HG02763 (cell line): ENCODE data around the gene SPATA21.

Experiments used
- ATAC-seq: cut with Tn5 transposase; IDR thresholded peaks from one replicate; pipeline ENCODE4 v1.9.1; 2021; ENCODE audit warnings: mild to moderate bottlenecking, moderate library complexity; ENCODE audit not compliant: unreplicated experiment

Gene SPATA21

GRCh38 chr1:16422041-16422440 lies 15.2 kb downstream of the SPATA21 start:
- no peak for ATAC-seq

- ATAC-seq = no peak
These were observed 16.0 kb downstream of the SPATA21 start for GRCh38 chr1:16421201-16421600.

GRCh38 chr1:16420424-16421118 lies 16.7 kb downstream of the SPATA21 start:
- peak; percentile 64 for ATAC-seq

GRCh38 chr1:16418823-16419425 lies 18.3 kb downstream of the SPATA21 start:
- no peak for ATAC-seq

- no peak for ATAC-seq
These were observed 24.0 kb downstream of the SPATA21 start for GRCh38 chr1:16413191-16413590.

GRCh38 chr1:16410803-16411202 lies 26.4 kb downstream of the SPATA21 start:
- no peak for ATAC-seq

- ATAC-seq = no peak
These were observed 27.6 kb downstream of the SPATA21 start for GRCh38 chr1:16409536-16410152.

- ATAC-seq = no peak
These were observed 30.4 kb downstream of the SPATA21 start for GRCh38 chr1:16406868-16407267.

- no peak for ATAC-seq
These were observed 31.8 kb downstream of the SPATA21 start for GRCh38 chr1:16405441-16405840.

GRCh38 chr1:16402742-16403141 lies 34.5 kb downstream of the SPATA21 start:
- ATAC-seq = no peak

GRCh38 chr1:16398371-16398953 lies 38.8 kb downstream of the SPATA21 start:
- no peak for ATAC-seq

- ATAC-seq = no peak
These were observed 40.1 kb downstream of the SPATA21 start for GRCh38 chr1:16397120-16397519.

GRCh38 chr1:16396591-16396990 lies 40.6 kb downstream of the SPATA21 start:
- no peak for ATAC-seq

- no peak for ATAC-seq
These were observed 42.2 kb downstream of the SPATA21 start for GRCh38 chr1:16394977-16395376.

- no peak for ATAC-seq
These were observed 43.4 kb downstream of the SPATA21 start for GRCh38 chr1:16393570-16394521.

- ATAC-seq = no peak
These were observed 44.3 kb downstream of the SPATA21 start for GRCh38 chr1:16392740-16393569.

GRCh38 chr1:16391411-16391810 lies 45.8 kb downstream of the SPATA21 start:
- ATAC-seq = no peak

- ATAC-seq = no peak
These were observed 49.7 kb downstream of the SPATA21 start for GRCh38 chr1:16387201-16388188.
